Endothelial cell (in vitro differentiated cells): ENCODE results near the gene ARHGEF9. TPM values are rescaled to one million over a fixed set of nuclear protein-coding genes. Genes with fewer than 3 reads are reported as not detected.
"Not testable (repeated sequence)": the region's sequence is repeated elsewhere in the genome, so short reads cannot be mapped to it uniquely, and the experiment has no call there.

Experiments used
- DNase-seq: peaks from one replicate; pipeline ENCODE4 v3.0.0; 2021; ENCODE audit warnings: low spot score
- H3K27ac Mint-ChIP-seq: one replicate; pipeline ENCODE4 v1.8.0; 2021; ENCODE audit warnings: mixed read lengths, inconsistent platforms; ENCODE audit not compliant: unreplicated experiment
- H3K27me3 Mint-ChIP-seq: one replicate; pipeline ENCODE4 v1.8.0; 2021; ENCODE audit warnings: mild to moderate bottlenecking, moderate library complexity, mixed read lengths, inconsistent platforms; ENCODE audit not compliant: unreplicated experiment
- H3K36me3 Mint-ChIP-seq: one replicate; pipeline ENCODE4 v1.8.0; 2021; ENCODE audit warnings: mild to moderate bottlenecking, low read depth, mixed read lengths, inconsistent platforms; ENCODE audit not compliant: unreplicated experiment
- H3K4me1 Mint-ChIP-seq: one replicate; pipeline ENCODE4 v1.8.0; 2021; ENCODE audit warnings: mild to moderate bottlenecking, mixed read lengths, inconsistent platforms; ENCODE audit not compliant: unreplicated experiment
- H3K4me3 Mint-ChIP-seq: one replicate; pipeline ENCODE4 v1.8.0; 2021; ENCODE audit warnings: mild to moderate bottlenecking, mixed read lengths, inconsistent platforms; ENCODE audit not compliant: unreplicated experiment
- H3K9me3 Mint-ChIP-seq: one replicate; pipeline ENCODE4 v1.8.0; 2021; ENCODE audit warnings: mixed read lengths, inconsistent platforms; ENCODE audit not compliant: unreplicated experiment
- CTCF ChIP-seq: fragments of 200-600 bp; sonication (generic); IDR thresholded peaks from one replicate; pipeline ENCODE4 v1.5.0; 2021; ENCODE audit warnings: antibody characterized with exemption; ENCODE audit not compliant: unreplicated experiment
- total RNA-seq: library from RNA; stranded (reverse); fragmentation: NEBNext Ultra II Directional; extraction: Animal tissue kit (Norgen Biotek cat#: 25700); gene quantifications from one replicate; pipeline ENCODE4 v1.2.1, GENCODE V29; 2021; ENCODE audit not compliant: unreplicated experiment

Gene ARHGEF9
- total RNA-seq, 1 donor from 2014 or later, result 14.3 TPM

GRCh38 chrX:63810746-63811145 is 25.7 kb upstream of the ARHGEF9 start:
- Mint-ChIP-seq H3K36me3 (no peaks in the 10 kb centered on the region), H3K9me3 (no peaks in the 10 kb centered on the region), H3K4me3 (no peak overlapping the region), H3K27me3 (peaks cover 2% of the 10 kb centered on the region), H3K27ac (no peak overlapping the region), H3K4me1 (no peaks in the 10 kb centered on the region)
- no peak for TF ChIP-seq CTCF
- no peak for DNase-seq

- no peaks in the 10 kb centered on the region for H3K36me3 Mint-ChIP-seq
- H3K27me3 Mint-ChIP-seq, result no peaks in the 10 kb centered on the region
- H3K27ac Mint-ChIP-seq, result no peak overlapping the region
- no peak for DNase-seq
- H3K4me1 Mint-ChIP-seq, result no peaks in the 10 kb centered on the region
- H3K9me3 Mint-ChIP-seq, result no peaks in the 10 kb centered on the region
- no peak overlapping the region for H3K4me3 Mint-ChIP-seq
- no peak for TF ChIP-seq CTCF
Observed at GRCh38 chrX:63809173-63809572, 24.2 kb upstream of the ARHGEF9 start.

- not testable (repeated sequence) for H3K27ac Mint-ChIP-seq, H3K36me3 Mint-ChIP-seq, H3K4me1 Mint-ChIP-seq, H3K4me3 Mint-ChIP-seq, DNase-seq, H3K9me3 Mint-ChIP-seq, H3K27me3 Mint-ChIP-seq
Observed at GRCh38 chrX:63795406-63795805, 10.4 kb upstream of the ARHGEF9 start.

GRCh38 chrX:63785708-63786040 is 660 bp upstream of the ARHGEF9 start:
- Mint-ChIP-seq H3K36me3 (no peaks in the 10 kb centered on the region), H3K4me1 (peaks cover 2% of the 10 kb centered on the region), H3K27me3 (no peaks in the 10 kb centered on the region), H3K27ac (no peak overlapping the region), H3K4me3 (peak overlapping the region; percentile 69), H3K9me3 (no peaks in the 10 kb centered on the region)
- TF ChIP-seq CTCF, result no peak
- no peak for DNase-seq

- Mint-ChIP-seq H3K27me3 (no peaks in the 10 kb centered on the region), H3K36me3 (no peaks in the 10 kb centered on the region), H3K4me3 (peak overlapping the region; percentile 71), H3K27ac (no peak overlapping the region), H3K9me3 (no peaks in the 10 kb centered on the region), H3K4me1 (peaks cover 2% of the 10 kb centered on the region)
- DNase-seq, result no peak
- TF ChIP-seq CTCF, result no peak
Observed at GRCh38 chrX:63784346-63784901, 590 bp downstream of the ARHGEF9 start.

- no peak for DNase-seq
- H3K36me3 Mint-ChIP-seq, result no peaks in the 10 kb centered on the region
- peaks cover 2% of the 10 kb centered on the region for H3K4me1 Mint-ChIP-seq
- TF ChIP-seq CTCF, result no peak
- no peak overlapping the region for H3K27ac Mint-ChIP-seq
- H3K4me3 Mint-ChIP-seq, result no peak overlapping the region
- H3K27me3 Mint-ChIP-seq, result no peaks in the 10 kb centered on the region
- no peaks in the 10 kb centered on the region for H3K9me3 Mint-ChIP-seq
Observed at GRCh38 chrX:63782515-63782914, 2.5 kb downstream of the ARHGEF9 start.
